ENCODE results near the gene B3GNT8. TPM values are rescaled to one million over a fixed set of nuclear protein-coding genes. Genes with fewer than 3 reads are reported as not detected.

Gene B3GNT8
- polyA plus RNA-seq, 1 of the 3 experiments (the other 2 are of a cell fraction) = not detected

DNA sequence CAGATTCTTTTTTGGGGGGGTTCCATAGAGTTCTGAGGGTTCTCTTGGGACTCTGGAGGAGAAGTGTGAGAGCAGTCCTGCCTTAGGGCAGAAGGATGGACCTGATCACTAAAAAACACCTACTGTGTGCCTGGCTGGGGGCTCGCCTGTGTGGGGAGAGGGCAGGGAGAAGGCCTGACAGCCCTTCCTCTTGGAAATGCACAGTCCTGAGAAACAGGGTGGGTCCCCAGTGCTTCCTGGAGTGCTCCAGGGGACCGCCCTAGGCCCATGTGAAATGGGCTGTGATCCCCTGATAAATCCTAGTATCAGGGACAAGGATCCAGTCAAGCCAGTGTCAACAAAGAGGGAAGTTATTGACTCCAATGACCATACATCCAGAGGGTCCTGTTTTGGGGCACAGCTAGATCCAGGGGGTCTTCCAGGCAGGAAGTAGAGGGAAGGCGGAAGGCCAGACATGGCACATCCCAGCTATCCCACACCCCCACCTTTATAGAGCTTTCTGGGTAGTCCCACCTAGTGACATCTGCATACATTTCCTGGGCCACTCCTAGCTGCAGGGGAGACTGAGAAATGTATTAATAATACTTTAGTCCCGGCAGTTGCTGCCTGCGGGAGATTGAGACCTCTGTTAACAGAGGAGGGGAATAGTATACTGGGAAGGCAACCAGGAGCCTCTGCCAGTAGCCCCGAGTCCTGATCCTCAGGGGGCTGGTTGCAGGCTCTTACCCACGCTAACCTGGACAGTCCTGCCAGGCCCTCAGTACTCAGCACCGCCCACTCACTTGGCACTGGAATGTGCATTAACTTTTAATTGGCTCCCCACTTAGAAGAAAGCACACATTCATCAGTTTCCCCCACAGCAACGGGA, 15.8 kb downstream of the B3GNT8 start:
- TF ChIP-seq NFIC (IDR thresholded peaks at IDR 0.05; ENCODE audit: borderline replicate concordance) = no peak
- TF ChIP-seq CTCF (IDR thresholded peaks at IDR 0.05) = no peak
- TF ChIP-seq, protein P1, sequence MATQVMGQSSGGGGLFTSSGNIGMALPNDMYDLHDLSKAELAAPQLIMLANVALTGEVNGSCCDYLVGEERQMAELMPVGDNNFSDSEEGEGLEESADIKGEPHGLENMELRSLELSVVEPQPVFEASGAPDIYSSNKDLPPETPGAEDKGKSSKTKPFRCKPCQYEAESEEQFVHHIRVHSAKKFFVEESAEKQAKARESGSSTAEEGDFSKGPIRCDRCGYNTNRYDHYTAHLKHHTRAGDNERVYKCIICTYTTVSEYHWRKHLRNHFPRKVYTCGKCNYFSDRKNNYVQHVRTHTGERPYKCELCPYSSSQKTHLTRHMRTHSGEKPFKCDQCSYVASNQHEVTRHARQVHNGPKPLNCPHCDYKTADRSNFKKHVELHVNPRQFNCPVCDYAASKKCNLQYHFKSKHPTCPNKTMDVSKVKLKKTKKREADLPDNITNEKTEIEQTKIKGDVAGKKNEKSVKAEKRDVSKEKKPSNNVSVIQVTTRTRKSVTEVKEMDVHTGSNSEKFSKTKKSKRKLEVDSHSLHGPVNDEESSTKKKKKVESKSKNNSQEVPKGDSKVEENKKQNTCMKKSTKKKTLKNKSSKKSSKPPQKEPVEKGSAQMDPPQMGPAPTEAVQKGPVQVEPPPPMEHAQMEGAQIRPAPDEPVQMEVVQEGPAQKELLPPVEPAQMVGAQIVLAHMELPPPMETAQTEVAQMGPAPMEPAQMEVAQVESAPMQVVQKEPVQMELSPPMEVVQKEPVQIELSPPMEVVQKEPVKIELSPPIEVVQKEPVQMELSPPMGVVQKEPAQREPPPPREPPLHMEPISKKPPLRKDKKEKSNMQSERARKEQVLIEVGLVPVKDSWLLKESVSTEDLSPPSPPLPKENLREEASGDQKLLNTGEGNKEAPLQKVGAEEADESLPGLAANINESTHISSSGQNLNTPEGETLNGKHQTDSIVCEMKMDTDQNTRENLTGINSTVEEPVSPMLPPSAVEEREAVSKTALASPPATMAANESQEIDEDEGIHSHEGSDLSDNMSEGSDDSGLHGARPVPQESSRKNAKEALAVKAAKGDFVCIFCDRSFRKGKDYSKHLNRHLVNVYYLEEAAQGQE (IDR thresholded peaks at IDR 0.05; ENCODE audit: low read depth, low read length) = no peak
- TF ChIP-seq CHD2 (IDR thresholded peaks at IDR 0.05; ENCODE audit: low read length, partially characterized antibody) = no peak
- TF ChIP-seq YY1 (IDR thresholded peaks at IDR 0.05; ENCODE audit: low read depth) = no peak
- TF ChIP-seq TEAD4 (IDR thresholded peaks at IDR 0.05; ENCODE audit: borderline replicate concordance, insufficient read depth) = no peak
- TF ChIP-seq EZH2phosphoT487 (IDR thresholded peaks at IDR 0.05; ENCODE audit: borderline replicate concordance, low read depth) = no peak
- no peak for TF ChIP-seq FOXJ3 (CRISPR knock-in tag; IDR thresholded peaks at IDR 0.05)
- no peak for TF ChIP-seq NRF1 (IDR thresholded peaks at IDR 0.05; ENCODE audit: low read depth, low read length)
- TF ChIP-seq, protein P2, sequence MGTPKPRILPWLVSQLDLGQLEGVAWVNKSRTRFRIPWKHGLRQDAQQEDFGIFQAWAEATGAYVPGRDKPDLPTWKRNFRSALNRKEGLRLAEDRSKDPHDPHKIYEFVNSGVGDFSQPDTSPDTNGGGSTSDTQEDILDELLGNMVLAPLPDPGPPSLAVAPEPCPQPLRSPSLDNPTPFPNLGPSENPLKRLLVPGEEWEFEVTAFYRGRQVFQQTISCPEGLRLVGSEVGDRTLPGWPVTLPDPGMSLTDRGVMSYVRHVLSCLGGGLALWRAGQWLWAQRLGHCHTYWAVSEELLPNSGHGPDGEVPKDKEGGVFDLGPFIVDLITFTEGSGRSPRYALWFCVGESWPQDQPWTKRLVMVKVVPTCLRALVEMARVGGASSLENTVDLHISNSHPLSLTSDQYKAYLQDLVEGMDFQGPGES (IDR thresholded peaks at IDR 0.05; ENCODE audit: low read depth, low read length) = no peak
- no peak for TF ChIP-seq EP300 (IDR thresholded peaks at IDR 0.05; ENCODE audit: borderline replicate concordance in 1 of 2, low read depth in 1 of 2, low read length in 1 of 2)
- TF ChIP-seq JUND (IDR thresholded peaks at IDR 0.05) = no peak
- no peak for TF ChIP-seq GABPA (IDR thresholded peaks at IDR 0.05; ENCODE audit: low read depth)
- no peak for TF ChIP-seq ZBTB33 (IDR thresholded peaks at IDR 0.05; ENCODE audit: borderline replicate concordance, low read depth)
- TF ChIP-seq ELF1 (IDR thresholded peaks at IDR 0.05) = no peak
- TF ChIP-seq SIN3A (IDR thresholded peaks at IDR 0.05; ENCODE audit: borderline replicate concordance, low read depth, low read length) = no peak
- TF ChIP-seq RCOR1 (IDR thresholded peaks at IDR 0.05; ENCODE audit: low read length) = no peak
- no peak for TF ChIP-seq TCF12 (IDR thresholded peaks at IDR 0.05)
- no peak for TF ChIP-seq POLR2AphosphoS5 (IDR thresholded peaks at IDR 0.05; ENCODE audit: low read depth, low read length)
- Histone ChIP-seq H3K4me2 (no peak overlapping the region), H3K9me3 (no peaks in the 10 kb centered on the region), H3K9ac (no peak overlapping the region), H3K4me3 (ENCODE audit: low read depth in 2 of 2, low read length in 1 of 2) (no peak overlapping the region), H3F3A (replicated peaks; ENCODE audit: insufficient read depth) (no peaks in the 10 kb centered on the region), H3K36me3 (replicated peaks in 1 of 2; ENCODE audit: control insufficient read depth in 1 of 2, insufficient read depth in 2 of 2, low read length in 1 of 2) (peaks cover 0 to 23% of the 10 kb centered on the region in 2 experiments), H2AFZ (ENCODE audit: low read depth) (no peak overlapping the region), H3K4me1 (ENCODE audit: control insufficient read depth in 1 of 2, insufficient read depth in 2 of 2, low read depth in 1 of 2, low read length in 1 of 2) (peaks cover 0 to 12% of the 10 kb centered on the region in 2 experiments; a peak in 1 of 4 replicates), H3K27ac (ENCODE audit: low read depth in 2 of 2, low read length in 1 of 2) (peak overlapping the region in 1 of 2 experiments; percentile 23; a peak in 1 of 4 replicates), H3K27me3 (ENCODE audit: insufficient read depth) (no peaks in the 10 kb centered on the region), H3K79me2 (ENCODE audit: insufficient read depth) (no peaks in the 10 kb centered on the region), H3K9me2 (no peaks in the 10 kb centered on the region), H4K20me1 (ENCODE audit: insufficient read depth) (no peaks in the 10 kb centered on the region)
- POLR2A ChIA-PET = no interaction called here
- CTCF ChIA-PET = interaction anchor here (2.2 kb wide), 1 partner anchor 103 kb away, joined by 5 read pairs; no protein-coding TSS in a partner anchor
- 65% methylated on average over 6 of the region's 9 CpGs for WGBS (ENCODE audit: low lambda C conversion rate)
- DNase-seq = no peak
